BJ (cell line): ENCODE results near the gene ARHGEF39. TPM values are rescaled to one million over a fixed set of nuclear protein-coding genes. Genes with fewer than 3 reads are reported as not detected.

Source experiments
- CTCF ChIA-PET: fragments of 350-600 bp; formaldehyde crosslinking; extraction: SDS; loops from one replicate; lab custom pipeline; 2021; ENCODE audit warnings: antibody characterized with exemption, inconsistent platforms; lab: Yijun Ruan, JAX
- POLR2A ChIA-PET: fragments of 300-600 bp; sonication (Branson Sonifier 250); formaldehyde crosslinking; extraction: SDS; loops from one replicate; lab custom pipeline; 2021; ENCODE audit warnings: antibody characterized with exemption; lab: Charles Lee
- DNase-seq: peaks from one replicate; pipeline ENCODE4 v3.0.0-alpha.2; 2011; ENCODE audit warnings: low read depth
- H3K27me3 ChIP-seq: 2 replicates; pipeline ENCODE4 v1.6.0; 2011; ENCODE audit warnings: low read length; ENCODE audit not compliant: control insufficient read depth, insufficient read depth
- H3K36me3 ChIP-seq: 2 replicates; pipeline ENCODE4 v1.5.1; 2011; ENCODE audit warnings: low read length; ENCODE audit not compliant: control insufficient read depth, insufficient read depth
- H3K4me3 ChIP-seq: 2 replicates; pipeline ENCODE4 v1.5.1; 2011; ENCODE audit warnings: low read depth, mild to moderate bottlenecking, control low read depth, low read length
- CTCF ChIP-seq: IDR thresholded peaks from 2 replicates; pipeline ENCODE4 v1.5.1; 2011; ENCODE audit warnings: low read depth, mild to moderate bottlenecking, control low read depth, inconsistent platforms, low read length, moderate library complexity; ENCODE audit not compliant: insufficient read depth
- polyA plus RNA-seq: library from polyadenylated mRNA; depleted of rRNA; stranded (reverse); fragments of >200 nt; gene quantifications from 2 replicates; pipeline ENCODE4 v1.2.3, GENCODE V29; 2011

ARHGEF39 gene
- polyA plus RNA-seq, 1 experiment, result 4.1 TPM

GRCh38 chr9:35682520-35683315 lies 17.7 kb upstream of the ARHGEF39 start:
- ChIA-PET POLR2A (no interaction called here), CTCF (interaction anchor here (1.1 to 3.5 kb wide), 5 partner anchors 9 to 71 kb away, joined by 3 to 20 read pairs (median 3); partner anchors contain the start of gene CA9)
- no peak for TF ChIP-seq CTCF
- no peak for DNase-seq
- Histone ChIP-seq H3K36me3 (peaks cover 45% of the 10 kb centered on the region), H3K27me3 (no peaks in the 10 kb centered on the region), H3K4me3 (no peak overlapping the region)

GRCh38 chr9:35682051-35682450 lies 17.1 kb upstream of the ARHGEF39 start:
- Histone ChIP-seq H3K4me3 (no peak overlapping the region), H3K36me3 (peaks cover 45% of the 10 kb centered on the region), H3K27me3 (no peaks in the 10 kb centered on the region)
- CTCF ChIA-PET, result interaction anchor here (1.4 to 1.6 kb wide), 2 partner anchors 14 to 50 kb away, joined by 3 to 4 read pairs; partner anchors contain the start of genes CREB3 and TLN1
- no peak for DNase-seq
- TF ChIP-seq CTCF, result no peak
- POLR2A ChIA-PET, result no interaction called here

GRCh38 chr9:35681341-35682002 lies 16.5 kb upstream of the ARHGEF39 start:
- DNase-seq, result no peak
- POLR2A ChIA-PET, result interaction anchor here (1.1 kb wide), 1 partner anchor 9 kb away, joined by 4 read pairs; no protein-coding TSS in a partner anchor
- Histone ChIP-seq H3K4me3 (no peak overlapping the region), H3K36me3 (peaks cover 42% of the 10 kb centered on the region), H3K27me3 (no peaks in the 10 kb centered on the region)
- CTCF ChIA-PET, result interaction anchor here (1.4 to 1.6 kb wide), 2 partner anchors 15 to 51 kb away, joined by 3 to 4 read pairs; partner anchors contain the start of genes CREB3 and TLN1
- no peak for TF ChIP-seq CTCF

GRCh38 chr9:35680331-35681105 lies 15.5 kb upstream of the ARHGEF39 start:
- H3K36me3 ChIP-seq, result peaks cover 35% of the 10 kb centered on the region
- POLR2A ChIA-PET, result interaction anchor here (0.7 to 1.9 kb wide), 4 partner anchors 8 to 52 kb away, joined by 3 to 6 read pairs (median 4); partner anchors contain the start of gene CREB3
- no peak overlapping the region for H3K4me3 ChIP-seq
- TF ChIP-seq CTCF, result no peak
- CTCF ChIA-PET, result interaction anchor here (1.0 to 1.7 kb wide), 5 partner anchors 16 to 70 kb away, joined by 3 to 8 read pairs (median 4); partner anchors contain the start of genes ARHGEF39, CCDC107, CREB3 and TLN1
- no peaks in the 10 kb centered on the region for H3K27me3 ChIP-seq
- DNase-seq, result no peak
